Suprapubic skin (tissue), 4 donors: ENCODE data around the gene ACVR1B.

Experiments
- POLR2A ChIP-seq, 2 donors: fragments of 450-650 bp; IDR thresholded peaks; one replicate each; pipeline ENCODE4 v1.6.1; 2017; ENCODE audit warnings: antibody characterized with exemption in 2 of 2, mild to moderate bottlenecking in 2 of 2, moderate library complexity in 2 of 2
- POLR2AphosphoS5 ChIP-seq, 3 donors: sonication (generic); formaldehyde crosslinking; IDR thresholded peaks; one replicate each; pipeline ENCODE4 v1.6.1; 2017; ENCODE audit warnings: antibody characterized with exemption in 3 of 3
- TF ChIP-seq, protein P1 (sequence below), 2 donors: fragments of 200-600 bp in 1 of 2; fragments of 450-650 bp in 1 of 2; sonication (generic) in 1 of 2; IDR thresholded peaks; one replicate each; pipeline ENCODE4 v1.5.1; 2016 to 2019; ENCODE audit warnings: antibody characterized with exemption in 2 of 2, mild to moderate bottlenecking in 1 of 2, moderate library complexity in 1 of 2

DNA sequence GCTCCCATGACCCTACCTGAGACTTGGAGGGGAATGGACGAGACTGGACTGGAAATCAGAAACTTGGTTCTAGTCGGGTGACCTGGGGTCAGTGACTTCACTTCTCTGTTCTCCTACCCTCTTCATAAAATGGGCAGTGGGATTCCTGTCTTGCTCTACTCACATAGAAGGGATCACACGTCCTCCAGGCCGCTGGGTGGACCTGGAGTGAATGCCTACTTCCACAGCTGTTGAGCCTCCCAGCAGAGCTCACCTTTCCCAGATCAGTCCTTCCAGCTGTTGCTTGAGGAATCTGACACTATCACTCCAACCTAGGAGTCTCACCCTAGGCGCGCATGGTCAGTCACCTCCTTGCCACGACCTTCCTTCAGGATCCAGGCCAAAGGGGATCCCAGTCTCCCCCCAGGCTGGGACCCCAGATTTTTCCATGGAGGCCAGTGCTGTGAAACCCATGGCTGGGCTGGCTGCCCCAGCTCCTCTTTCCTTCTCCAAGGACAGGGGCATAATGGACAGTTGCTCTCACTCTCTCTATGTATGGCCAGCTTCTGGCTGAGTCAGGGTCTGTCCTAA is 43.6 kb upstream of the ACVR1B start:
- TF ChIP-seq, protein P1, sequence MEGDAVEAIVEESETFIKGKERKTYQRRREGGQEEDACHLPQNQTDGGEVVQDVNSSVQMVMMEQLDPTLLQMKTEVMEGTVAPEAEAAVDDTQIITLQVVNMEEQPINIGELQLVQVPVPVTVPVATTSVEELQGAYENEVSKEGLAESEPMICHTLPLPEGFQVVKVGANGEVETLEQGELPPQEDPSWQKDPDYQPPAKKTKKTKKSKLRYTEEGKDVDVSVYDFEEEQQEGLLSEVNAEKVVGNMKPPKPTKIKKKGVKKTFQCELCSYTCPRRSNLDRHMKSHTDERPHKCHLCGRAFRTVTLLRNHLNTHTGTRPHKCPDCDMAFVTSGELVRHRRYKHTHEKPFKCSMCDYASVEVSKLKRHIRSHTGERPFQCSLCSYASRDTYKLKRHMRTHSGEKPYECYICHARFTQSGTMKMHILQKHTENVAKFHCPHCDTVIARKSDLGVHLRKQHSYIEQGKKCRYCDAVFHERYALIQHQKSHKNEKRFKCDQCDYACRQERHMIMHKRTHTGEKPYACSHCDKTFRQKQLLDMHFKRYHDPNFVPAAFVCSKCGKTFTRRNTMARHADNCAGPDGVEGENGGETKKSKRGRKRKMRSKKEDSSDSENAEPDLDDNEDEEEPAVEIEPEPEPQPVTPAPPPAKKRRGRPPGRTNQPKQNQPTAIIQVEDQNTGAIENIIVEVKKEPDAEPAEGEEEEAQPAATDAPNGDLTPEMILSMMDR (IDR thresholded peaks at IDR 0.05), result no peak
- TF ChIP-seq POLR2A (IDR thresholded peaks at IDR 0.05), result no peak
- TF ChIP-seq POLR2AphosphoS5 (IDR thresholded peaks at IDR 0.05), result no peak
